Activated CD8-positive, alpha-beta T cell treated with anti-CD3 and anti-CD28 coated beads for 36 hours (primary cell): ENCODE data around the gene WBP11. TPM values are rescaled to one million over a fixed set of nuclear protein-coding genes. Genes with fewer than 3 reads are reported as not detected.

Experiments
- ATAC-seq: fragments of 200-7000 bp; cut with Tn5 transposase; one replicate; pipeline ENCODE4 v1.10.0; 2021; ENCODE audit warnings: mild to moderate bottlenecking, moderate library complexity
- CTCF ChIA-PET: fragments of 350-600 bp; sonication (Branson Sonifier 250); formaldehyde crosslinking; loops from one replicate; lab custom pipeline; 2021; ENCODE audit warnings: antibody characterized with exemption; lab: Charles Lee
- POLR2A ChIA-PET: fragments of 350-600 bp; sonication (Branson Sonifier 250); formaldehyde crosslinking; loops from one replicate; lab custom pipeline; 2021; ENCODE audit warnings: antibody characterized with exemption; lab: Charles Lee
- DNase-seq: peaks from one replicate; pipeline ENCODE4 v3.0.0-alpha.2; 2020
- H3K27ac Mint-ChIP-seq: one replicate; pipeline ENCODE4 v1.8.0; 2021; ENCODE audit warnings: mild to moderate bottlenecking, mixed read lengths
- H3K27me3 Mint-ChIP-seq: one replicate; pipeline ENCODE4 v1.8.0; 2021; ENCODE audit warnings: mixed read lengths
- H3K36me3 Mint-ChIP-seq: one replicate; pipeline ENCODE4 v1.8.0; 2021; ENCODE audit warnings: low read depth, mixed read lengths
- H3K4me1 Mint-ChIP-seq: one replicate; pipeline ENCODE4 v1.8.0; 2021; ENCODE audit warnings: low read depth, mixed read lengths
- H3K4me3 Mint-ChIP-seq: one replicate; pipeline ENCODE4 v1.8.0; 2021; ENCODE audit warnings: mild to moderate bottlenecking, moderate library complexity, mixed read lengths
- H3K9me3 Mint-ChIP-seq: one replicate; pipeline ENCODE4 v1.8.0; 2021; ENCODE audit warnings: mixed read lengths
- CTCF ChIP-seq: fragments of 200-600 bp; IDR thresholded peaks from one replicate; pipeline ENCODE4 v1.8.0; 2022; ENCODE audit warnings: antibody characterized with exemption, mild to moderate bottlenecking
- intact Hi-C: fragments of 100-400 bp; cut with micrococcal nuclease; formaldehyde crosslinking; loops from one replicate; pipeline ENCODE4 v1.10.0; 2022
- total RNA-seq, 2 experiments: library from RNA; stranded (reverse); gene quantifications; one replicate each; pipeline ENCODE4 v1.2.3, GENCODE V29; 2021

Gene WBP11
- total RNA-seq, 2 experiments from 2014 or later: 123 to 130 TPM

- CTCF ChIA-PET: interaction anchor here (0.5 to 3.9 kb wide), 11 partner anchors 8 to 445 kb away, joined by 3 to 17 read pairs (median 5); partner anchors contain the start of genes C12orf60, RERG and WBP11
- intact Hi-C loops: no loop called here
- no peak for ATAC-seq
- Mint-ChIP-seq H3K4me1 (peaks cover 35% of the 10 kb centered on the region), H3K27ac (no peak overlapping the region), H3K27me3 (no peaks in the 10 kb centered on the region), H3K4me3 (peak overlapping the region; percentile 92), H3K9me3 (no peaks in the 10 kb centered on the region), H3K36me3 (peaks cover 5% of the 10 kb centered on the region)
- TF ChIP-seq CTCF: peak; percentile 36
- POLR2A ChIA-PET: interaction anchor here (0.9 to 2.4 kb wide), 4 partner anchors 10 to 175 kb away, joined by 3 to 7 read pairs (median 4); partner anchors contain the start of genes C12orf60 and WBP11
- no peak for DNase-seq
Observed at GRCh38 chr12:14776236-14776961, 26.9 kb downstream of the WBP11 start.

GRCh38 chr12:14775636-14775980, 27.7 kb downstream of the WBP11 start:
- peaks cover 9% of the 10 kb centered on the region for H3K36me3 Mint-ChIP-seq
- H3K27ac Mint-ChIP-seq: peak overlapping the region; percentile 91
- no peaks in the 10 kb centered on the region for H3K27me3 Mint-ChIP-seq
- POLR2A ChIA-PET: interaction anchor here (0.9 to 2.5 kb wide), 7 partner anchors 8 to 216 kb away, joined by 3 to 14 read pairs (median 5); partner anchors contain the start of genes C12orf60 and WBP11
- no peak for TF ChIP-seq CTCF
- intact Hi-C loops: loop anchor here (2.0 kb wide), 1 partner anchor 185 kb away; the partner anchor contains the start of gene ARHGDIB
- H3K4me1 Mint-ChIP-seq: peaks cover 34% of the 10 kb centered on the region
- H3K4me3 Mint-ChIP-seq: peak overlapping the region; percentile 92
- no peak for ATAC-seq
- H3K9me3 Mint-ChIP-seq: no peaks in the 10 kb centered on the region
- DNase-seq: no peak
- CTCF ChIA-PET: interaction anchor here (1.2 to 3.9 kb wide), 8 partner anchors 9 to 446 kb away, joined by 3 to 17 read pairs (median 7); partner anchors contain the start of genes C12orf60, RERG and WBP11

- Mint-ChIP-seq H3K4me3 (peak overlapping the region; percentile 92), H3K36me3 (peaks cover 15% of the 10 kb centered on the region), H3K27me3 (no peaks in the 10 kb centered on the region), H3K27ac (peak overlapping the region; percentile 91), H3K9me3 (no peaks in the 10 kb centered on the region), H3K4me1 (peaks cover 30% of the 10 kb centered on the region)
- intact Hi-C loops: loop anchor here (1.0 to 5.0 kb wide), 3 partner anchors 27 to 383 kb away; partner anchors contain the start of gene ARHGDIB
- no peak for TF ChIP-seq CTCF
- ATAC-seq: no peak
- CTCF ChIA-PET: interaction anchor here (0.6 to 3.9 kb wide), 15 partner anchors 9 to 537 kb away, joined by 3 to 17 read pairs (median 3); partner anchors contain the start of genes C12orf60, RERG and WBP11
- DNase-seq: peak; percentile 39
- POLR2A ChIA-PET: interaction anchor here (0.6 to 2.9 kb wide), 13 partner anchors 9 to 409 kb away, joined by 3 to 15 read pairs (median 4); partner anchors contain the start of genes ARHGDIB, C12orf60 and WBP11
Observed at GRCh38 chr12:14774906-14775635, 28.2 kb downstream of the WBP11 start.

GRCh38 chr12:14774074-14774905, 29.0 kb downstream of the WBP11 start:
- peak overlapping the region; percentile 92 for H3K4me3 Mint-ChIP-seq
- peaks cover 30% of the 10 kb centered on the region for H3K4me1 Mint-ChIP-seq
- TF ChIP-seq CTCF: no peak
- ATAC-seq (peak; percentile 69), DNase-seq (peak; percentile 96)
- H3K9me3 Mint-ChIP-seq: no peaks in the 10 kb centered on the region
- intact Hi-C loops: loop anchor here (1.0 to 5.0 kb wide), 3 partner anchors 28 to 382 kb away; partner anchors contain the start of gene ARHGDIB
- no peaks in the 10 kb centered on the region for H3K27me3 Mint-ChIP-seq
- CTCF ChIA-PET: interaction anchor here (0.6 to 3.9 kb wide), 15 partner anchors 10 to 536 kb away, joined by 3 to 17 read pairs (median 3); partner anchors contain the start of genes ATF7IP, C12orf60, RERG and WBP11
- POLR2A ChIA-PET: interaction anchor here (1.0 to 2.9 kb wide), 10 partner anchors 10 to 187 kb away, joined by 3 to 15 read pairs (median 4); partner anchors contain the start of genes ARHGDIB, C12orf60 and WBP11
- H3K36me3 Mint-ChIP-seq: peaks cover 22% of the 10 kb centered on the region
- peak overlapping the region; percentile 91 for H3K27ac Mint-ChIP-seq
